Muscle layer of duodenum (tissue), 2 donors: ENCODE data around the gene CREB5.

Experiments used
- H3K27ac ChIP-seq: one replicate; pipeline ENCODE4 v1.7.0; 2013; ENCODE audit warnings: mild to moderate bottlenecking, low read length
- H3K27me3 ChIP-seq: one replicate; pipeline ENCODE4 v1.7.0; 2013; ENCODE audit warnings: low read depth, mild to moderate bottlenecking, control low read depth, low read length
- H3K36me3 ChIP-seq, 2 donors: one replicate each; pipeline ENCODE4 v1.7.0; 2013; ENCODE audit warnings: low read length in 2 of 2, control low read depth in 1 of 2, mild to moderate bottlenecking in 1 of 2; ENCODE audit not compliant: insufficient read depth in 2 of 2, control insufficient read depth in 1 of 2
- H3K4me1 ChIP-seq, 2 donors: one replicate each; pipeline ENCODE4 v1.7.0; 2013; ENCODE audit warnings: low read length in 2 of 2, mild to moderate bottlenecking in 2 of 2, control low read depth in 1 of 2, moderate library complexity in 1 of 2; ENCODE audit not compliant: insufficient read depth in 2 of 2, control insufficient read depth in 1 of 2
- H3K4me3 ChIP-seq, 2 donors: one replicate each; pipeline ENCODE4 v1.7.0; 2013; ENCODE audit warnings: low read length in 2 of 2, low read depth in 1 of 2, mild to moderate bottlenecking in 1 of 2
- H3K9me3 ChIP-seq, 2 donors: one replicate each; pipeline ENCODE4 v1.7.0; 2013; ENCODE audit warnings: low read length in 2 of 2, control low read depth in 1 of 2, mild to moderate bottlenecking in 1 of 2; ENCODE audit not compliant: control insufficient read depth in 1 of 2
- donor health status: healthy.

The CREB5 gene

DNA sequence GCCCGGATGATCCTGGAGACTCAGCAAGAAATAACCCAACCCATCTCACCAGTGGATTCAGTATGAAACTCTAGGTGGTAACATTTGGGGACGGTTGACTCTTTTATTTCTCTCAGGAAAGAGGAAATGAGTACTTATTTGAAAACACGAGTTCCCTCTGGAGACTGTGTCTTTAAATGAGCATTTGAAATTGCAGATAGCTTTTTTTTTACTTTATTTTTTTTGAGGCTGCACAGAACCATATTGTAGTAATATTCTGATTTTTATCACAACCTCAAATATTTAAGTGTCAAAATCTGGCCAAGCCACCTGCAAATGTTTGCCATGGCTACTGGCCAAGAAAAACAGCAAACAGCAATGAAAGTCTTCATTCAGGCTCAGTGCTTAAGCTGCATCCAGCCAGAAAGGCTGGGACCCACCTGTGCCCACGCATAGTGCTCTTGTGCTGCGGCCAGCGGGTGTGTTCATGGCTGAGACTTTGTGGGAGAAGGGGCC is 160.8 kb downstream of the CREB5 start:
- Histone ChIP-seq H3K27me3 (no peaks in the 10 kb centered on the region), H3K9me3 (no peaks in the 10 kb centered on the region), H3K36me3 (no peaks in the 10 kb centered on the region), H3K4me3 (no peak overlapping the region), H3K27ac (no peak overlapping the region), H3K4me1 (peaks cover 0 to 5% of the 10 kb centered on the region in 2 donors)

DNA sequence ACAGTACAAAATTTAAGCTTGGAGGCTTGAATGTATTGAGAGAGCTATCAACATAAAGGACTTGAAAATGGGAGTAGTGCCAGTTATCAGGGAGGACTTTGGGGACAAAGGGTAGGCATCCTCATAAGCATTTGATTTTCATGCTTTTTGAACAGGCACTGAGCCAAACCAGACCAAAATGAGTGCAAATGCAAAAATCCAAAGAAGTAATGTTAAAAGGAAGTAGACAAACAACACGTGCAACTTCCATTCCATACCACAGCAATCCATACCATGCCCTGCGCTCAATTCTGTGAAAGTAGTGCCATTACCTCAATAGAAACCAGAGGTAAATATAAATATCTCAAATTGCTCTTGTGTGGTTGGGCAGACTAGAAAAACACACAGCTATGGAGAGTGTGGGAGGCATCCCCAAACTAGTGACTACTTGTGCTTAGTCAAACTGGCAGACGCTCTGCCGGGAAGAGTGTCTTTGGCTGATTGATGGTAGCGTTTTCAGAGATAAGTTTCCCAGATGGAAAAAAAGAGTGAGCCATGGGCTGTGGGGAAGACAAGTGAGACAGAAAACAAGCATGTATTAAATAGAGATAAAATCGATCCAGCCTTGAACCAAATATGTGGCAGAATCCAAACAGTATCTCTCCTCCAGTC is 161.5 kb downstream of the CREB5 start:
- no peaks in the 10 kb centered on the region for H3K9me3 ChIP-seq
- no peaks in the 10 kb centered on the region for H3K27me3 ChIP-seq
- H3K4me1 ChIP-seq: peaks cover 0 to 5% of the 10 kb centered on the region in 2 donors
- H3K36me3 ChIP-seq: no peaks in the 10 kb centered on the region
- no peak overlapping the region for H3K4me3 ChIP-seq
- H3K27ac ChIP-seq: no peak overlapping the region

DNA sequence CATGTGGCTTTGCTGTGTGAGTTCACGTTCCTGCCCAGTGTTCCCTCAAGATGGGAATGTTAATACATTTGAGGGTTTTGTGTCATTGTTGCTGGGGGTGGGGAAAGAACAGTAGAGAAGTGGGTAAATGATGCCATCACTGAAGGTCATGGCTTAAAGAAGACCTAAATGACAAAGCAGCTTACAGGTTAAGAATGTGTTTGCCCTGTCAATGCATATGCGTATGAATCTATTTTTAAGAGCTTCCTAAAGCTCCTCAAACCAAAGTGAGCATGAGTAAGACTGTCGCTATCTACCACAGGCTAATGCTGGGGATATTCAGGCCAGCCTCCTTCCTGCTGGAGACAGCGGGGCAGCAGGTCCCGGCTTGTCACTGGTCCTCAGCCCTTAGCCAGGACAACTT is 162.9 kb downstream of the CREB5 start:
- Histone ChIP-seq H3K9me3 (no peaks in the 10 kb centered on the region), H3K4me3 (no peak overlapping the region), H3K4me1 (peaks cover 0 to 5% of the 10 kb centered on the region in 2 donors), H3K27me3 (no peaks in the 10 kb centered on the region), H3K36me3 (no peaks in the 10 kb centered on the region), H3K27ac (no peak overlapping the region)

DNA sequence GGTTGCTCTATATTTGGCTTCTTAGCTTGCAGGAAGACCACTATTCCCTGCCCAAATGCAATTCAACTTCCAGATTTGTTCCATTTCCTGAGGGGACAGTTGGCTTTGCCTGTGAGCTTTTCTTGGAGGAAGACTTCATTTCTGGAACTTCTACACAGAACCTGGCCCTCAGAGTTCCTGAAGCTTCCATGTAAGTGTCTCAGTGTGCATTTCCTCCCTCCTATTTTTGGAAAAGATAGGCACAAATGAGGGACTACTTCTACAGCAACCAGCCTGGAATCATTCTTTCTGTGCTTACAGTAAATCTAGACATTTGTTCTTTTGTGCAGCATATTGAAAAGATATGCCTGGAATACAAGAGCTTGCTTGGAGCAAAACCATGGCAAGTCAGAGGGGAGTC is 164.3 kb downstream of the CREB5 start:
- H3K4me3 ChIP-seq: no peak overlapping the region
- no peaks in the 10 kb centered on the region for H3K9me3 ChIP-seq
- H3K27ac ChIP-seq: no peak overlapping the region
- H3K27me3 ChIP-seq: no peaks in the 10 kb centered on the region
- no peaks in the 10 kb centered on the region for H3K36me3 ChIP-seq
- H3K4me1 ChIP-seq: peaks cover 0 to 5% of the 10 kb centered on the region in 2 donors

DNA sequence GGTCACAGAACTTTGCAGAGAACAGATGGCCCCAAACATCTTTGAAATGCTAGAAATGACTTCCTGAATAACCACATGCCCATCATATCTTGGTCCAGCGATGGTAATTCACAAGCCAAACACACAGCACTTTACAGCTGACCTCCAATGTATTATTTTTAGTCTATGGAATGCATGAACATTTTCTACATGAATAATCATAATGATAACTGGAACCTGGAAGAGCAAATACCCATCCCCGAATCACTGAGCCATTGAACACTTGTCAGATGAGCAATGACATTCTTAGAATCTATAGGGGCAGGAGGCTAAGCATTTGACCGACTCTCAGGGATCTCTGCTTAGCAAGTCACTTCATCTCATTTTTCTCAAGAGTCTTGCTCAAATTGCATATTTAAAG is 167.3 kb downstream of the CREB5 start:
- H3K36me3 ChIP-seq: no peaks in the 10 kb centered on the region
- H3K9me3 ChIP-seq: no peaks in the 10 kb centered on the region
- H3K27ac ChIP-seq: no peak overlapping the region
- H3K27me3 ChIP-seq: no peaks in the 10 kb centered on the region
- no peaks in the 10 kb centered on the region for H3K4me1 ChIP-seq
- no peak overlapping the region for H3K4me3 ChIP-seq

DNA sequence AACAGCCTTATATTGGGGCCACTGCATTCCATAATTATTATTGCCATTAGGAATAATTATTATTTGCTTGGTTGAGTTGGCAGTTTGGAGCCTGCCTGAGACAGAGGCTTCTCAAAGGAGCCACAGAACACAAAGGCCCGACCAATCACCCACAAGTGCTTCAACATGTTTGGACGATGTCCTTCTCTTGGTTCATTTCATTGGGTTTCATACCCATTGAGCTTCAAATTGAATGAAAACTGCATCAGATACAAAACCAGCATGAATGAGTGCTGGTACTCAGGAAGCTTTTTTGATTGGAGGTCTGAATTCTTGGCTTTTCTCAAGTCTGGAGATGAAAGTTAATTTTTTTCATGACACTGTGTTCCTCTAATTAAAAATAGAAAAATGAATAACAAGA is 168.3 kb downstream of the CREB5 start:
- H3K4me1 ChIP-seq: no peaks in the 10 kb centered on the region
- H3K4me3 ChIP-seq: no peak overlapping the region
- no peaks in the 10 kb centered on the region for H3K36me3 ChIP-seq
- no peaks in the 10 kb centered on the region for H3K27me3 ChIP-seq
- no peak overlapping the region for H3K27ac ChIP-seq
- no peaks in the 10 kb centered on the region for H3K9me3 ChIP-seq

DNA sequence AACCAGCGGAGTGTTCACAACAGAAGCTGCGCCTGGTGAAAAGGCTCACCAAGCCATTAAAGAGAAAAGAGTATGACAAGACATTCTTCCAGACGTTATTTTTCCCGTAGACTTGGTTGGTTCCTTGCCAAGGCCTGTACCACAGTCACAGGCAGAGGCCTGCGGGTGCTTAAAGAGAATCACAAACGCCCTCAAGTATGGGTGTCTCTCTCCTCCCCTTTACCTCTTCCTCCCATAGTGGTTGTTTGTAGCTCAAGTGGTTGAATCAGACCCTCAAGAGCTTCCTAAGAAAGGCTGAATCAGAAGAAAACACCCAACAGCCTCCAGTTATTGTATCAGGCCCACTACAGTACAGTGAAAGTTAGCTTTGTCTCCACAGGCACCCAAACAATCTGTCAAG is 169.0 kb downstream of the CREB5 start:
- H3K4me1 ChIP-seq: no peaks in the 10 kb centered on the region
- H3K9me3 ChIP-seq: no peaks in the 10 kb centered on the region
- no peaks in the 10 kb centered on the region for H3K36me3 ChIP-seq
- H3K4me3 ChIP-seq: no peak overlapping the region
- H3K27ac ChIP-seq: no peak overlapping the region
- H3K27me3 ChIP-seq: no peaks in the 10 kb centered on the region

DNA sequence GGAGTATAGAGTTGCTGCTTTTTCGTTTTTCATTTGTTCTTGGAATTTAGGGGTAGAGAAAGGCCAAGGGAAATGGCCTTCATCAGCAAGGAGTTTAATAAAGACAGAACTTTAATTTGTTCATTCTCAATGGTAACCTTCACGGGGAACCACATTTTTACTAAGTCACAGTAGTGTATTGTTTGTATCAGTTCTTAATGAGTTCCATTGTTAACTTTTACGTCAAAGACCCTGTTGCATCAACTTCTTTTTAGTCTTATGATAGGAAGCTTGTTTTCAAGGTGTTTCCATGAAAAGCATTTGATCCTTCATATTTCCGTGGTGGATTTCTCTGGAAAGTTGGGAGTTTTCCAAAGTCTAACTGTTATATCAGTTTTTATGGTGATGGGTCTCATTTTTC is 169.9 kb downstream of the CREB5 start:
- Histone ChIP-seq H3K36me3 (no peaks in the 10 kb centered on the region), H3K27ac (no peak overlapping the region), H3K27me3 (no peaks in the 10 kb centered on the region)

DNA sequence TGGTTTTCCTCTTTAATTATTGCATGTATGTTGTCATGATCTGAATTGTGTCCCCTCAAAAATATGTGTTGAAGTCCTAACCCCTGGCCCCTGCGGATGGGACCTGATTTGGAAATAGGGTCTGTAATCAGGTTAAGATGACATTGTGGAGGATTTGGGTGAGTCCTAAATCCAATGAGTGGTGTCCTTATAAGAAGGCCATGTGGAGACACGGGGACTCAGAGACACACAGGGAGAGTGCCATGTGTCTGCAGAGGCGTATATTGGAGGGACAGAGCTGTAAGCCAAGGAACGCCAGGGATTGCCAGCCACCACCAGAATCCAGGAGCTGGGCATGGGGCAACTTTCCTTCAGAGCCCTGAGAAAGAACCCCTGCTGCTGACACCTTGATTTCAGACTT is 171.9 kb downstream of the CREB5 start:
- no peaks in the 10 kb centered on the region for H3K4me1 ChIP-seq
- no peaks in the 10 kb centered on the region for H3K36me3 ChIP-seq
- H3K4me3 ChIP-seq: no peak overlapping the region

More for the DNA sequence above, 169.9 kb downstream of the CREB5 start:
- H3K4me1 ChIP-seq: no peaks in the 10 kb centered on the region
- no peaks in the 10 kb centered on the region for H3K9me3 ChIP-seq
- no peak overlapping the region for H3K4me3 ChIP-seq

DNA sequence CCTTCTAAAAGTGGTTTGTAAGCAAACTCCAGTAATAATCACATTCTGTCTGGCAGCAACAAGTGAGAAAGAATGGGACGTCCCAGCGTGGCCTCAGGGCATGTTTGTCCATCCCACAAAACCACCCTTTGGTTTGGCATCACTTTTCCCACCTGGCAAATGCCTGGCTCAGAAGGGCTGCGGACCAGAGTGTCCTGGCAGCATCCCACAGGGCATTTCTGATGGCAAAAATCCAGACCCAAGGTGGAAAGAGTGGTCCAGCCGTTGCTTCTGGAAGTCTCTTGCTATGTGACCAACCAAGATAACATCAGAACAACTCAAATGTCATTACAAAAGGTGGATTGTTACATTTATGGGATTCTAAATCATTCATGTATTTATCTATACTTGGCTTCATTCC is 174.4 kb downstream of the CREB5 start:
- Histone ChIP-seq H3K36me3 (no peaks in the 10 kb centered on the region), H3K4me1 (no peaks in the 10 kb centered on the region), H3K27me3 (no peaks in the 10 kb centered on the region), H3K4me3 (no peak overlapping the region), H3K9me3 (no peaks in the 10 kb centered on the region), H3K27ac (no peak overlapping the region)

More for the DNA sequence above, 171.9 kb downstream of the CREB5 start:
- Histone ChIP-seq H3K9me3 (no peaks in the 10 kb centered on the region), H3K27ac (no peak overlapping the region), H3K27me3 (no peaks in the 10 kb centered on the region)

DNA sequence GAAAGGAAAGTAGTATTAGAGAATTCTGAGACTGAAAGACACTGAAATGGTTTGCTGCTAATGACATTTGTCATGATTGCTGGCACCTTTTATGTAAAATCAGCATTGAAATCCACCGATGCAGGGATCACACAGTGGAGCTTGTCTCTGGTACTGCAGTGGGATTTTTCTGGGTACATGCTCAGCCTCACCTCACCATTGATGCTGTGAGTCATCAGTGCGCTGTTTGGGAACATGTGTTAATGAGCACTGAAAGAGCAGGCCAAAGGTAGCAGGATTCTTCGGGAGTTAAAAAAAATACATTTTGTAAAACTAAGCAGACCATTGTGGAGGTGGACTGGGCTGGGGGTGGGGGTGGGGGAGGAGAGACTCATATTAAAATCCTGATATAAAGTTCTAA is 174.9 kb downstream of the CREB5 start:
- H3K27me3 ChIP-seq: no peaks in the 10 kb centered on the region
- no peak overlapping the region for H3K27ac ChIP-seq
- H3K4me1 ChIP-seq: no peaks in the 10 kb centered on the region
- no peak overlapping the region for H3K4me3 ChIP-seq
- H3K36me3 ChIP-seq: no peaks in the 10 kb centered on the region
- no peaks in the 10 kb centered on the region for H3K9me3 ChIP-seq

DNA sequence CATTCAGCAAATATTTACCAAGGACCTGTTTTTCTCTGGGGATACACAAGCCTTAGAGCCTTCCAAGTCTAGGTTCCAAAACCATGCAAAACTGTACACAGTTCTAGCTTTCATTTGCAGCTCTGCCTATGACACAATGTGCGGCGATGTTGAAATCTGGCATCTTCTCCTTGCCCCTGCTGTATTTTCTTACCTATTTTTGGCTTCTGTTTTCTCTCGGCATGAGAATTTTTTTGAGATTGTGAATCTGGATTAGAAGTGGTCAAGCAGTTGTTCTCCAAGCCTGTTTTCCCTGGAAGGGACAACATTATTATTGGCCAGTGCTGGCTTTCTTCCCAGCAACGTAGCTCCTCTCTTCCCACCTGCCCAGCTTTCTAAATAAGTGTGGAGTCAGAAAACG is 176.3 kb downstream of the CREB5 start:
- Histone ChIP-seq H3K4me3 (no peak overlapping the region), H3K9me3 (no peaks in the 10 kb centered on the region), H3K4me1 (no peaks in the 10 kb centered on the region), H3K27me3 (no peaks in the 10 kb centered on the region), H3K27ac (no peak overlapping the region), H3K36me3 (no peaks in the 10 kb centered on the region)
